ENCODE results near the gene OR2T10. TPM values are rescaled to one million over a fixed set of nuclear protein-coding genes. Genes with fewer than 3 reads are reported as not detected.
"Not testable (repeated sequence)": the region's sequence is repeated elsewhere in the genome, so short reads cannot be mapped to it uniquely, and the experiment has no call there.

OR2T10 gene
- total RNA-seq, result not detected in 2 replicates

- peak within 1 kb of the TSS; percentile 32 for H3K27ac Mint-ChIP-seq
Measured at GRCh38 chr1:248597589-248597988, at the start of gene OR2T10. OR2T10 (minus strand) TSS chr1:248597700; CDS start chr1:248593768, 3,932 bp downstream.

GRCh38 chr1:248645178-248645577 is 47.7 kb upstream of the OR2T10 start, which contains the start of gene OR2T35:
OR2T35 (minus strand) TSS chr1:248645278; CDS start chr1:248639258, 6,020 bp downstream.
- intact Hi-C loops (cut with micrococcal nuclease); H3K36me3 Mint-ChIP-seq (ENCODE audit: low read depth); H3K27ac Mint-ChIP-seq; H3K4me1 Mint-ChIP-seq; H3K9me3 Mint-ChIP-seq; H3K27me3 Mint-ChIP-seq; H3K4me3 Mint-ChIP-seq; DNase-seq: not testable (repeated sequence)

More at GRCh38 chr1:248597589-248597988, at the start of gene OR2T10:
- Mint-ChIP-seq H3K36me3 (ENCODE audit: low read depth) (no peaks in the 10 kb centered on the region), H3K27me3 (no peaks in the 10 kb centered on the region), H3K9me3 (peaks cover 6% of the 10 kb centered on the region), H3K4me1 (peaks cover 4% of the 10 kb centered on the region), H3K4me3 (no peak within 1 kb of the TSS)
- intact Hi-C loops (cut with micrococcal nuclease), result no loop called here
- no peak for DNase-seq

GRCh38 chr1:248642971-248643651 is 45.6 kb upstream of the OR2T10 start:
- H3K27me3 Mint-ChIP-seq; H3K9me3 Mint-ChIP-seq; intact Hi-C loops (cut with micrococcal nuclease); DNase-seq; H3K27ac Mint-ChIP-seq; H3K36me3 Mint-ChIP-seq (ENCODE audit: low read depth); H3K4me1 Mint-ChIP-seq; H3K4me3 Mint-ChIP-seq: not testable (repeated sequence)

GRCh38 chr1:248641583-248641982 is 44.1 kb upstream of the OR2T10 start:
- H3K4me3 Mint-ChIP-seq; H3K9me3 Mint-ChIP-seq; H3K27me3 Mint-ChIP-seq; intact Hi-C loops (cut with micrococcal nuclease); H3K27ac Mint-ChIP-seq; DNase-seq; H3K4me1 Mint-ChIP-seq; H3K36me3 Mint-ChIP-seq (ENCODE audit: low read depth): not testable (repeated sequence)

- H3K27me3 Mint-ChIP-seq; H3K4me1 Mint-ChIP-seq; H3K27ac Mint-ChIP-seq; H3K4me3 Mint-ChIP-seq; DNase-seq; intact Hi-C loops (cut with micrococcal nuclease); H3K36me3 Mint-ChIP-seq (ENCODE audit: low read depth); H3K9me3 Mint-ChIP-seq: not testable (repeated sequence)
Measured at GRCh38 chr1:248640906-248641305, 43.4 kb upstream of the OR2T10 start.

- H3K9me3 Mint-ChIP-seq; H3K36me3 Mint-ChIP-seq (ENCODE audit: low read depth); DNase-seq; H3K4me3 Mint-ChIP-seq; H3K27ac Mint-ChIP-seq; H3K27me3 Mint-ChIP-seq; intact Hi-C loops (cut with micrococcal nuclease); H3K4me1 Mint-ChIP-seq: not testable (repeated sequence)
Measured at GRCh38 chr1:248639652-248640051, 42.2 kb upstream of the OR2T10 start.

GRCh38 chr1:248636612-248637011 is 39.1 kb upstream of the OR2T10 start:
- H3K4me1 Mint-ChIP-seq; intact Hi-C loops (cut with micrococcal nuclease); H3K4me3 Mint-ChIP-seq; DNase-seq; H3K27ac Mint-ChIP-seq; H3K36me3 Mint-ChIP-seq (ENCODE audit: low read depth); H3K27me3 Mint-ChIP-seq; H3K9me3 Mint-ChIP-seq: not testable (repeated sequence)

GRCh38 chr1:248634991-248635390 is 37.5 kb upstream of the OR2T10 start, which contains the start of gene OR2T11:
OR2T11 (minus strand) TSS chr1:248635091; CDS start chr1:248627128, 7,963 bp downstream.
- DNase-seq; H3K9me3 Mint-ChIP-seq; H3K27me3 Mint-ChIP-seq; intact Hi-C loops (cut with micrococcal nuclease); H3K36me3 Mint-ChIP-seq (ENCODE audit: low read depth); H3K4me1 Mint-ChIP-seq; H3K27ac Mint-ChIP-seq; H3K4me3 Mint-ChIP-seq: not testable (repeated sequence)

- Mint-ChIP-seq H3K4me1 (no peaks in the 10 kb centered on the region), H3K4me3 (no peak overlapping the region), H3K27ac (no peak overlapping the region), H3K27me3 (no peaks in the 10 kb centered on the region), H3K36me3 (ENCODE audit: low read depth) (no peaks in the 10 kb centered on the region), H3K9me3 (no peaks in the 10 kb centered on the region)
- intact Hi-C loops (cut with micrococcal nuclease), result no loop called here
- DNase-seq, result no peak
Measured at GRCh38 chr1:248631354-248632008, 34.0 kb upstream of the OR2T10 start.

- no peaks in the 10 kb centered on the region for H3K27me3 Mint-ChIP-seq
- no peak for DNase-seq
- no peak overlapping the region for H3K4me3 Mint-ChIP-seq
- no peak overlapping the region for H3K27ac Mint-ChIP-seq
- no peaks in the 10 kb centered on the region for H3K4me1 Mint-ChIP-seq
- H3K36me3 Mint-ChIP-seq (ENCODE audit: low read depth), result no peaks in the 10 kb centered on the region
- intact Hi-C loops (cut with micrococcal nuclease), result no loop called here
- H3K9me3 Mint-ChIP-seq, result no peaks in the 10 kb centered on the region
Measured at GRCh38 chr1:248630551-248630950, 33.1 kb upstream of the OR2T10 start.

GRCh38 chr1:248627971-248628844 is 30.7 kb upstream of the OR2T10 start:
- no peaks in the 10 kb centered on the region for H3K9me3 Mint-ChIP-seq
- no peak for DNase-seq

GRCh38 chr1:248625971-248626370 is 28.5 kb upstream of the OR2T10 start:
- Mint-ChIP-seq H3K27me3 (no peaks in the 10 kb centered on the region), H3K36me3 (ENCODE audit: low read depth) (no peaks in the 10 kb centered on the region), H3K4me3 (no peak overlapping the region), H3K9me3 (no peaks in the 10 kb centered on the region), H3K27ac (no peak overlapping the region), H3K4me1 (no peaks in the 10 kb centered on the region)
- DNase-seq, result no peak
- intact Hi-C loops (cut with micrococcal nuclease), result no loop called here

More at GRCh38 chr1:248627971-248628844, 30.7 kb upstream of the OR2T10 start:
- Mint-ChIP-seq H3K27me3 (no peaks in the 10 kb centered on the region), H3K27ac (no peak overlapping the region), H3K4me1 (no peaks in the 10 kb centered on the region), H3K36me3 (ENCODE audit: low read depth) (no peaks in the 10 kb centered on the region), H3K4me3 (no peak overlapping the region)
- intact Hi-C loops (cut with micrococcal nuclease), result no loop called here

GRCh38 chr1:248625166-248625565 is 27.7 kb upstream of the OR2T10 start:
- Mint-ChIP-seq H3K4me3 (no peak overlapping the region), H3K27ac (no peak overlapping the region), H3K9me3 (no peaks in the 10 kb centered on the region), H3K27me3 (no peaks in the 10 kb centered on the region), H3K4me1 (no peaks in the 10 kb centered on the region), H3K36me3 (ENCODE audit: low read depth) (no peaks in the 10 kb centered on the region)
- no peak for DNase-seq
- intact Hi-C loops (cut with micrococcal nuclease), result no loop called here

- intact Hi-C loops (cut with micrococcal nuclease), result loop anchor here (2.0 kb wide), 1 partner anchor 184 kb away; no protein-coding TSS in a partner anchor
- Mint-ChIP-seq H3K9me3 (no peaks in the 10 kb centered on the region), H3K4me3 (no peak overlapping the region), H3K36me3 (ENCODE audit: low read depth) (no peaks in the 10 kb centered on the region), H3K27ac (no peak overlapping the region), H3K4me1 (peaks cover 11% of the 10 kb centered on the region), H3K27me3 (no peaks in the 10 kb centered on the region)
- DNase-seq, result no peak
Measured at GRCh38 chr1:248622570-248623001, 25.1 kb upstream of the OR2T10 start.
